Measurements from ENCODE around the gene TUBB2B.

The TUBB2B gene

GRCh38 chr6:3232017-3232945, 4.8 kb upstream of the TUBB2B start:
- TF ChIP-seq GATA2 (IDR thresholded peaks at IDR 0.05; ENCODE audit: low read depth, low read length): no peak
- no peak for TF ChIP-seq GATA3 (IDR thresholded peaks at IDR 0.05; ENCODE audit: low read depth, low read length)

DNA sequence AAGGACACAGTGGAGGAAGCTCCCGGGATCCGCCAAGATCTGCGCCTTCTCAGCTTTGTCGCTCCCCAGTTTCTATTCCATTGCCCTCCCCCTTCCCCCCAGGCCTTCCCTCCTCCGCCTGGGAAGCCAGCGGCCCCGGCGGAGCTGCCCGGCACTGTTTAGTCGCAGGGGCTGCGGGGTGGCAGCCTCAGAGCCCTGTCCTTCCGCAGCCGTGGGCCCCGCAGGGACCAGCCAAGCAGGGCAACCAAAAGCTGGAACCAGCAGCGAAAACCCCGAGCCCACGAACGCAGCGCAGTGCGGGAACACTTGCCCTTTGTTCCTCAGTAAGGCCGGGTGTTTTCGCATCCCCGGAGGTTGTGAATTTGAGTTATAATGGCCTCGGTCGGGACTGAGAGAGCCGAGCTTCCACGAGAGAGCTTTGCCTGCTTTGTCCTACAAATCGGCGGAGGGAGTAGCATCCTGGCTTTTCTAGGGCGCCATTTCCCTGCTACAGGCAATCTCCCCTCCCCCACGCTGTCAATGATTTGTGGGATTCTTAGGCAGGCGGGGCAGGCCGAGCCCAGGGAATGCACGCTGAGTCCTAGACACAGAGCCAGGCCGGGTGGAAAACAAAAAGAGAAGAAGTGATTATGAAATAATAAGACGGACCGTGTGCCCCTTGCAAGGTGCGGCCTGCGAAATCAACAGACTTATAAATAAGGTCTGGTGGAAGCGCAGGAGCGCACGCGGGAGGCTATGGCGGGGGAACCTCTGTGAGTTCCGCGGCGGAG, 4.0 kb upstream of the TUBB2B start:
- TF ChIP-seq GATA2 (IDR thresholded peaks at IDR 0.05; ENCODE audit: low read depth, low read length): no peak; the same call in 1 of the 2 replicates
- TF ChIP-seq GATA3 (IDR thresholded peaks at IDR 0.05; ENCODE audit: low read depth, low read length): no peak

DNA sequence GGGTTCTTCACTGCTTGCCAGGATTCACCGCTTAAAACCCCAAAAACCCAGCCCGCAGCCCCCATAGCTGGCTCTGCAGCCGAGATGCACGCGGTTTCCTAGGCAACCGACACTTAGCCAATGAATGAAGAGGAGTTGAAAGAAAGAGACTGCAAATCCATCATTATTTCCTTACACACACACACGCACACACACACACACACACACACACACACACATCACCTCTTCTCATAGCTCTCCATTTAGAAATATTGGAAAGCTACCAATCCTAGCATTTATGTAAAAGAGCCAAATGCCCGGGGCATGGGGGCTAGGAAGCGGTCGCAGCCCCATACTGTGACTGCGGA, 3.4 kb upstream of the TUBB2B start:
- TF ChIP-seq GATA3 (IDR thresholded peaks at IDR 0.05; ENCODE audit: low read depth, low read length) (no peak), GATA2 (IDR thresholded peaks at IDR 0.05; ENCODE audit: low read depth, low read length) (no peak)

- TF ChIP-seq GATA2 (IDR thresholded peaks at IDR 0.05; ENCODE audit: low read depth, low read length): no peak
- TF ChIP-seq GATA3 (IDR thresholded peaks at IDR 0.05; ENCODE audit: low read depth, low read length): no peak
Measured at GRCh38 chr6:3230256-3230882, 2.9 kb upstream of the TUBB2B start.

GRCh38 chr6:3229566-3230178, 2.2 kb upstream of the TUBB2B start:
- TF ChIP-seq GATA2 (IDR thresholded peaks at IDR 0.05; ENCODE audit: low read depth, low read length) (no peak; the same call in 1 of the 2 replicates), GATA3 (IDR thresholded peaks at IDR 0.05; ENCODE audit: low read depth, low read length) (no peak)

- TF ChIP-seq GATA2 (IDR thresholded peaks at IDR 0.05; ENCODE audit: low read depth, low read length): no peak; the same call in 1 of the 2 replicates
Measured at GRCh38 chr6:3228771-3229565, 1.5 kb upstream of the TUBB2B start.

GRCh38 chr6:3228046-3228671, 706 bp upstream of the TUBB2B start:
- TF ChIP-seq GATA2 (IDR thresholded peaks at IDR 0.05; ENCODE audit: low read depth, low read length): no peak
- TF ChIP-seq GATA3 (IDR thresholded peaks at IDR 0.05; ENCODE audit: low read depth, low read length): no peak

DNA sequence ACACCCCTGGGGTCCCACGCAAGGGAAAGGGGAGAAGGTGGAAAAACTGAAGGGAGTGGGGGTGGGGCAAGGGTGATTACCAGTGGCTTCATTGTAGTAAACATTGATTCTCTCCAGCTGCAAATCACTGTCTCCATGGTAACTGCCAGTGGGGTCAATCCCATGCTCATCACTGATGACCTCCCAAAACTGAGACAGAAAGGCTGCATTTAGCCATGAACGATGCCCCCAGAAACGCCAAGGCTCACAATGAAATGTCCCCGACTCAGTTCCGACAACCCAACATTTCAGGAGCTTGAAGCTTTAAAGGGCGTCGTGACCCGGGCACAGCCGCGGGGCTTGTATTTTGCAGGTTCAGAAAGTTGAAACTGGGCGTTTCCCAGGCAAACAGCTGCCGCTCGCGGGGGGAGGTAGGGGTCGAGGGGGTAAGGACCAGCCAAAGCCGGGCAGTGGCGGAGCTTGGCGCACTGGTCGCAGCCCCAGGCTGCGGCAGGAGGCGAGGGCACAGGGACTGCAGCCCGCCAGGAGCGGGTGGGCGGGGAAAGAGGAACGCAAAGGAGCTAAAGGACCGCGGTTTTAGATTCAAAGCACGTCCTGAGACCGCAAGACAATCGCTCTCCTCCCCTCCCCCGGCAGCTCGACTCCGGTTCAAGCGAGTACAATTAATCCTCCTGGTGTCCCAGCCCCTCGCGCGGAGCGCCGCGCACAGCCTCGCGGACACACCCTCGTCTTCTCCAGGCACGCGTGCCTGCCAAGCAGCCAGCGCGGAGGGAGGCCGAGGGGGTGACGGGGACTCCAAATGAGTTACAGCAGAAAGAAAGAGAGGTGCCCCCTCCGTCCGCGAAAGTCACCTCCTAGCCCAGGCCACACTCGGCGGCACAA, 731 bp downstream of the TUBB2B start:
- TF ChIP-seq GATA3 (IDR thresholded peaks at IDR 0.05; ENCODE audit: low read depth, low read length) (no peak), GATA2 (IDR thresholded peaks at IDR 0.05; ENCODE audit: low read depth, low read length) (no peak)

DNA sequence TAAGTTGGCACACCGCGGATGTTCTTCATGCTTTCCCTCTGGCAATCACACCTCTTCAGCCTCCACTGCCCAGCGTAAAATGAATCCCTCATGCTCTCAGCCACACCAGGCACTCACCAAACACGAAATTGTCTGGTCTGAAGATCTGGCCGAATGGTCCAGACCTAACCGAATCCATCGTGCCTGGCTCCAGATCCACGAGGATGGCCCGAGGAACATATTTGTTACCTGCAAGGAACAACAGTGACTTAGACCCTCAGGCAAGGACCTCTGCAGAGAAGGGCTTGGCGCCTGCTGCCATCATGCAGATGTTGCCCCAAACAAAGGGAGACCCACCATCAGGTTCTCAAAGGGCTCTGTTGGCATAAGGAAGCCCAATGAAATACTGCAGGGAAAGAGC, 1.4 kb downstream of the TUBB2B start:
- TF ChIP-seq GATA3 (IDR thresholded peaks at IDR 0.05; ENCODE audit: low read depth, low read length) (no peak), GATA2 (IDR thresholded peaks at IDR 0.05; ENCODE audit: low read depth, low read length) (no peak)

GRCh38 chr6:3222506-3223038, 4.9 kb downstream of the TUBB2B start:
- TF ChIP-seq GATA2 (IDR thresholded peaks at IDR 0.05; ENCODE audit: low read depth, low read length) (no peak), GATA3 (IDR thresholded peaks at IDR 0.05; ENCODE audit: low read depth, low read length) (no peak)

- TF ChIP-seq GATA2 (IDR thresholded peaks at IDR 0.05; ENCODE audit: low read depth, low read length): no peak
- no peak for TF ChIP-seq GATA3 (IDR thresholded peaks at IDR 0.05; ENCODE audit: low read depth, low read length)
Measured at GRCh38 chr6:3221578-3221977, 5.9 kb downstream of the TUBB2B start.

GRCh38 chr6:3220366-3220765, 7.1 kb downstream of the TUBB2B start:
- TF ChIP-seq GATA2 (IDR thresholded peaks at IDR 0.05; ENCODE audit: low read depth, low read length): no peak
- no peak for TF ChIP-seq GATA3 (IDR thresholded peaks at IDR 0.05; ENCODE audit: low read depth, low read length)
